Head of caudate nucleus (tissue), 42 donors: Measurements from ENCODE around the gene ALDH8A1.

Experiments used
- DNase-seq, 42 donors: peaks; one replicate each; pipeline versions ENCODE4 v3.0.0 to v3.0.0-alpha.2; 2020 to 2021; ENCODE audit warnings: mixed read lengths in 7 of 42
- intact Hi-C: fragments of 100-400 bp; cut with DNase I; formaldehyde crosslinking; loops from one replicate; pipeline ENCODE4 v1.15.0; 2022

ALDH8A1 gene

GRCh38 chr6:134949927-134950326 lies at the start of gene ALDH8A1:
Gene ALDH8A1 (minus strand): TSS chr6:134950101. CDS start chr6:134950053, 48 bp downstream.
- intact Hi-C loops, result no loop called here
- DNase-seq, result no peak

GRCh38 chr6:134999107-134999506 lies 49.2 kb upstream of the ALDH8A1 start:
- intact Hi-C loops, result no loop called here
- no peak for DNase-seq

GRCh38 chr6:134997133-134997995 lies 47.5 kb upstream of the ALDH8A1 start:
- DNase-seq, result no peak
- intact Hi-C loops, result no loop called here

GRCh38 chr6:134995536-134995935 lies 45.6 kb upstream of the ALDH8A1 start:
- intact Hi-C loops, result no loop called here
- no peak for DNase-seq

GRCh38 chr6:134994431-134994830 lies 44.5 kb upstream of the ALDH8A1 start:
- intact Hi-C loops, result no loop called here
- no peak for DNase-seq

- intact Hi-C loops, result no loop called here
- no peak for DNase-seq
These were observed 42.3 kb upstream of the ALDH8A1 start for GRCh38 chr6:134992155-134992554.

GRCh38 chr6:134990262-134990661 lies 40.4 kb upstream of the ALDH8A1 start:
- DNase-seq, result no peak
- intact Hi-C loops, result no loop called here

GRCh38 chr6:134984821-134985220 lies 34.9 kb upstream of the ALDH8A1 start:
- DNase-seq, result no peak
- intact Hi-C loops, result no loop called here

GRCh38 chr6:134983823-134984222 lies 33.9 kb upstream of the ALDH8A1 start:
- no peak for DNase-seq
- intact Hi-C loops, result no loop called here

- intact Hi-C loops, result no loop called here
- DNase-seq, result no peak
These were observed 32.3 kb upstream of the ALDH8A1 start for GRCh38 chr6:134982161-134982560.

GRCh38 chr6:134980846-134981245 lies 30.9 kb upstream of the ALDH8A1 start:
- intact Hi-C loops, result no loop called here
- DNase-seq, result no peak

GRCh38 chr6:134979142-134979541 lies 29.2 kb upstream of the ALDH8A1 start:
- intact Hi-C loops, result no loop called here
- no peak for DNase-seq

GRCh38 chr6:134974370-134974769 lies 24.5 kb upstream of the ALDH8A1 start:
- intact Hi-C loops, result no loop called here
- no peak for DNase-seq

GRCh38 chr6:134967711-134968110 lies 17.8 kb upstream of the ALDH8A1 start:
- no peak for DNase-seq
- intact Hi-C loops, result no loop called here

GRCh38 chr6:134964451-134965203 lies 14.7 kb upstream of the ALDH8A1 start:
- no peak for DNase-seq
- intact Hi-C loops, result no loop called here

- intact Hi-C loops, result no loop called here
- no peak for DNase-seq
These were observed 12.5 kb upstream of the ALDH8A1 start for GRCh38 chr6:134962421-134962820.

- intact Hi-C loops, result no loop called here
- DNase-seq, result no peak
These were observed 11.5 kb upstream of the ALDH8A1 start for GRCh38 chr6:134961366-134961765.

- DNase-seq, result no peak
- intact Hi-C loops, result no loop called here
These were observed 9.7 kb upstream of the ALDH8A1 start for GRCh38 chr6:134959603-134960002.

GRCh38 chr6:134956676-134957075 lies 6.8 kb upstream of the ALDH8A1 start:
- no peak for DNase-seq
- intact Hi-C loops, result no loop called here

- DNase-seq, result no peak
- intact Hi-C loops, result no loop called here
These were observed 6.1 kb upstream of the ALDH8A1 start for GRCh38 chr6:134956032-134956431.
